Activated naive CD4-positive, alpha-beta T cell treated with anti-CD3 and anti-CD28 coated beads, Interleukin-2, amount 50 U/mL, for 72 hours (primary cell): ENCODE data around the gene KLF14. TPM values are rescaled to one million over a fixed set of nuclear protein-coding genes. Genes with fewer than 3 reads are reported as not detected.
"Not testable (repeated sequence)": the region's sequence is repeated elsewhere in the genome, so short reads cannot be mapped to it uniquely, and the experiment has no call there.

Experiments
- ATAC-seq, 2 donors: fragments of 150-1000 bp; cut with Tn5 transposase; 2 replicates each; pipeline ENCODE4 v1.10.0; 2021; ENCODE audit warnings: mild to moderate bottlenecking in 2 of 2, moderate library complexity in 2 of 2
- DNase-seq, 2 donors: peaks; one replicate each; pipeline ENCODE4 v3.0.0; 2021 to 2022; ENCODE audit warnings: low spot score in 2 of 2
- H3K27ac Mint-ChIP-seq, 2 donors: one replicate each; pipeline ENCODE4 v1.8.0; 2022; ENCODE audit warnings: mild to moderate bottlenecking in 2 of 2, mixed read lengths in 2 of 2
- H3K36me3 Mint-ChIP-seq, 2 donors: one replicate each; pipeline ENCODE4 v1.8.0; 2022; ENCODE audit warnings: mixed read lengths in 2 of 2
- H3K9me3 Mint-ChIP-seq, 2 donors: one replicate each; pipeline ENCODE4 v1.8.0; 2022; ENCODE audit warnings: mixed read lengths in 2 of 2
- total RNA-seq, 2 donors: library from RNA; stranded (reverse); gene quantifications; one replicate each; pipeline ENCODE4 v1.2.3, GENCODE V29; 2022

KLF14 gene
- total RNA-seq: not detected

GRCh38 chr7:130733931-130734814 is at the start of gene KLF14:
TSS of gene KLF14 (minus strand) at chr7:130734207. CDS start at chr7:130734033, 174 bp downstream.
- H3K36me3 Mint-ChIP-seq: peaks cover 7 to 27% of the 10 kb centered on the region in 2 donors
- ATAC-seq: peak; percentile 71 to 81
- peak within 1 kb of the TSS in 1 of 2 donors; percentile 25 for H3K27ac Mint-ChIP-seq
- H3K9me3 Mint-ChIP-seq: peaks cover 3 to 5% of the 10 kb centered on the region in 2 donors
- DNase-seq: peak in 1 of 2 donors; percentile 42

- peaks cover 0 to 5% of the 10 kb centered on the region in 2 donors for H3K9me3 Mint-ChIP-seq
- ATAC-seq (no peak), DNase-seq (no peak)
- H3K36me3 Mint-ChIP-seq: peaks cover 0 to 8% of the 10 kb centered on the region in 2 donors
- no peak overlapping the region for H3K27ac Mint-ChIP-seq
Observed at GRCh38 chr7:130781346-130781745, 47.3 kb upstream of the KLF14 start.

GRCh38 chr7:130777426-130777825 is 43.4 kb upstream of the KLF14 start:
- no peak overlapping the region for H3K27ac Mint-ChIP-seq
- peaks cover 5 to 12% of the 10 kb centered on the region in 2 donors for H3K9me3 Mint-ChIP-seq
- no peak for DNase-seq
- peaks cover 3 to 12% of the 10 kb centered on the region in 2 donors for H3K36me3 Mint-ChIP-seq
- ATAC-seq: no peak

- H3K36me3 Mint-ChIP-seq: peaks cover 19 to 21% of the 10 kb centered on the region in 2 donors
- not testable (repeated sequence) for ATAC-seq, DNase-seq, H3K27ac Mint-ChIP-seq
- H3K9me3 Mint-ChIP-seq: peaks cover 22 to 30% of the 10 kb centered on the region in 2 donors
Observed at GRCh38 chr7:130772456-130772855, 38.4 kb upstream of the KLF14 start.

DNA sequence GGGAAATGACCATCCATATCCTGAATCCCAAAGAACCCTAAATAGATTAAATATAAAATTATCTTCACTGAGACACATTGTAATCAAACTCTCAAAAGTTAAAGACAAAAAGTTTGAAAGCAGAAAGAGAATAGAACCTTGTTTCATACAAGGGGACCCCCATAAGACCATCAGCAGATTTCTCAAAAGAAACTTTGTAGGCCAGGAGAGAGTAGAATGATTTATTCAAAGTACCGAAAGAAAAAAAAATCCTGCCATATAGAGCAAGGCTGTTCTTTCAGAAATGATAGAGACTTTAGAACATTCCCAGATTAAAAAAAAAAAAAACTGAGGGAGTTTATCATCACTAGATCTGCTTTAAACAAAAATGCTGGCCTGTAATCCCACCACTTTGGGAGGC is 34.8 kb upstream of the KLF14 start:
- Mint-ChIP-seq H3K36me3 (peaks cover 19 to 21% of the 10 kb centered on the region in 2 donors), H3K9me3 (peaks cover 22 to 40% of the 10 kb centered on the region in 2 donors), H3K27ac (no peak overlapping the region)
- ATAC-seq (no peak), DNase-seq (no peak)

- peaks cover 9 to 19% of the 10 kb centered on the region in 2 donors for H3K9me3 Mint-ChIP-seq
- DNase-seq, H3K36me3 Mint-ChIP-seq, ATAC-seq, H3K27ac Mint-ChIP-seq: not testable (repeated sequence)
Observed at GRCh38 chr7:130764569-130764968, 30.6 kb upstream of the KLF14 start.

DNA sequence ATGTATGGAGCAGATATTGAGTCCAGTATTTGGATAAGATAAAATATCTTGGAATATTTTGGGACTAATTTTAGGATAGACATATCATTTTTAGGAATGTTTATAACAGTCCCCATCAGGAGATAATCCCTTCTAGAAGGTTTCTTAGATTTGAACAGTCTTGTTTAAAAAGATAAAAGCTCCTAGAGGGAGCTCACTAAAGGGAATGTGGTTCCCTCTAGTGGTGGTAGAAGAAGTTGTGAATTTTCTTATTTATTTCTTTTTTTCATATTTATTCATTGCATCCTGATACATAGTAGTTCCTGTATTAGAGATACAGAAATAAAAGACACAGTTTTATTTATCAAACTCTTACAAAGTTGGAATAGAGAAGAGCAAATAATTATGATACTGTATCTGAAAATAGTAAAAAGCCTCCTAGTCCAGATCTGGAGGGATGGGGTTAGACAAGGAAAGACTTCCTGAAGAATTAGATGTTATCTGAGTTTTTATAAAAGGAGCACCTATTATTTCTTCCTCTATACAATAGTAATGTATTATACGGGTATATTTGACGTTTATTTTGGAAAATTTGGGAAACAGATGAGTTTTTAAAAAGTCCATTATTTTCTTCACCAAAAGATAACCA is 24.5 kb upstream of the KLF14 start:
- Mint-ChIP-seq H3K9me3 (no peaks in the 10 kb centered on the region), H3K36me3 (no peaks in the 10 kb centered on the region), H3K27ac (no peak overlapping the region)
- ATAC-seq (no peak), DNase-seq (no peak)

DNA sequence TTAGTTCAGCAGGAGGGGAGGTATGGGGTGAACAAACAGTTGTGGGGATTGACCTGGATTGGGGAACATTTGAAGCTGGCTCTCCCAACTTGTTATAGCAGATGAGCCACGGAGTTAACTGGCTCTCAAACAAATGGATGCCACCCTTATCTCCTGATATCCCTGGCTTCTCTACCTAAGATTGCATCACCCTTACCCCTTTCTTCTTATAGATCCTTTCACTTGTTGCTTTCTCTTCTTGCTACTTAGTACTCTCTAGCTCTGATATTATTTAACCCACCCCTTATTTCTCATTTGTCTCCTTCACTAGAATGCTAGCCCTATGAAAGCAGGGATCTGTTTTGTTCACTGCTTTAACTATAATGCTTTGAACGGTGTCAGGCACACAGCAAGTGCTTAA is 22.3 kb upstream of the KLF14 start:
- H3K36me3 Mint-ChIP-seq: no peaks in the 10 kb centered on the region
- H3K9me3 Mint-ChIP-seq: no peaks in the 10 kb centered on the region
- no peak overlapping the region for H3K27ac Mint-ChIP-seq
- DNase-seq (no peak), ATAC-seq (no peak)

DNA sequence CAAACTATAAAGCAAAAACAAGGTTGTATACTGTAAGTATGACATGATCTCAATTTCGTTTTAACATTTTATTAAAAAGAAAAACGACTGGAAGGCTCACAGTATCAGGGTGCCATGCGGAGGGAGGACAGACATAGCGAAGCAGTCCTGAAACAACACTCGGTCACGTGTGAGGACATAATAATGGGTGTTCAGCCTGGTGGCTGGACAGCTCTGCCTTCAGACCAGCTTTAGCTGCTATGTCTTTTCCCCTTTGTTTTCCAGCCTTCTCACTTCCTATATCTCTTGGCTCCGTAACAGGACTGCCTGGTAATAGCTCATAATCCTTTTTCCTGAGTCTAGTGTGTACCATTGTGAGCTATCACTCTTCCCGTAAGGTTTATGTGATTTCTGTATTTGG is 18.4 kb upstream of the KLF14 start:
- H3K9me3 Mint-ChIP-seq: no peaks in the 10 kb centered on the region
- H3K27ac Mint-ChIP-seq: no peak overlapping the region

GRCh38 chr7:130750755-130751154 is 16.7 kb upstream of the KLF14 start:
- Mint-ChIP-seq H3K27ac (no peak overlapping the region), H3K9me3 (no peaks in the 10 kb centered on the region), H3K36me3 (no peaks in the 10 kb centered on the region)
- no peak for DNase-seq
- no peak for ATAC-seq

More for the DNA sequence above, 18.4 kb upstream of the KLF14 start:
- DNase-seq (no peak), ATAC-seq (no peak)
- H3K36me3 Mint-ChIP-seq: no peaks in the 10 kb centered on the region

DNA sequence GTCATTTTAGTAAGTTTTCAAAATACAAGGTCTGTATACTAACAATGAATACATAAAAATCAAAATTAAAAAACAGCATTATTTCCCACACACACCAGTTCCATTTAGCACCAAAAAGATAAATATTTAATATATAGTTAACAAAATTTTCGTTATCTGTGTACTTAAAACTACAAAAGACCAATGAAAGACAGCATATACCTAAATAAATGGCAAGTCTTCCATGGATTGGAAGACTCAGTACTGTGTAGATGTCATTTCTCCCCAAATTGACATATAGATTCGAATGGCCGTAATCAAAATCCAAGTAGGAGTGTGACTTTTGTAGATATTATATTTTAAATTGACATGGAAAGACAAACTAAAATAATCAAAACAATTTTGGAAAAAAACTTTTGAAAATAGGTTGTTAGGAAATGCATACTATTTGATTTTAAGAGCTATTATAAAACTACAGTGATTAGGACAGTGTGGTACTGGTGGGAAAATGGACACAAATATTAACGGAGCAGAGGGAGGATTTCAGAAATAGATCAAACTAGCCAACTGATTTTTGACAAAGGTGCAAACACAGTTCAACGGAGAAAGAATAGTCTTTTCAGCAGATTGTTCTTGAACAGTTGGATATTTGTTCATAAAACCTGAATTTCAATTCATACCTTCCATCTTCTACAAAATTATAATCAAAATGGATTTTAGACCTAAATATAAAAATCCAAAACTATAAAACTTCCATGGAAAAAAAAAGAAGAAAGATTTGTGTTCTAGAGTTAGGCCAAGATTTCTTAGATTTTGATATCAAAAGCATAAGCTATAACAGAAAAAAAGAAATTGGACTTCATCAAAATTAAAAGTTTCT is 14.8 kb upstream of the KLF14 start:
- ATAC-seq: no peak
- H3K27ac Mint-ChIP-seq: no peak overlapping the region
- no peak for DNase-seq

DNA sequence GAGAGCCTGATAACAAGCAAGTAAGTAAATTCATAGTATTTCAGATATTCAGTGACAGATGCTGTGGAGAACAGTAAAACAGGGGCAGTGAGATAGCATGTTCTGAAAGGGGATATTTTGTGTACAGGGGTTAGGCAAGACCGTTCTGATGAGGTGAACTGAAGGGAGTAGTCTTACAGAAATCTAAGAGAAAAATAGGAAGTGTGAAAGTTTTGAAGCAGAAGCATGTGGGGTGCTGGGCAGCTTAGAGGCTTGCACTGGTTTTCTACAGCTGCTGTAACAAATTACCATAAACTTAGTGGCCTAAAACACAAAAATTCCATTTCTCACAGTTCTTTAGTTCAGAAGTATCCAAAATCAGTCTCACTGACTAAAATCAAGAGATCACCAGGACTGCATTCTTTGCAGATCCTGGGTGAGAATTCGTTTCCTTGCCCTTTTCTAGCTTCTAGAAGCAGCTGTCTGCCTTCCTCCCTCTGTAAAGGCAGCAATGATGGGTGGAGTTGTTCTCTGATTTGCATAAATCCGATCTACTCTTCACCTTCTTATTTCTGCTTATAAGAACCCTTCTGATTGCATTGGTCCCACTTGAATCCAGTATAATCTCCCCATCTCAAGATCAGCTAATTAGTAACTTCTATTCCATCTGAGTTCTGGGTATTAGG is 7.5 kb upstream of the KLF14 start:
- Mint-ChIP-seq H3K36me3 (no peaks in the 10 kb centered on the region), H3K9me3 (no peaks in the 10 kb centered on the region), H3K27ac (no peak overlapping the region)
- DNase-seq (no peak), ATAC-seq (no peak)

More for the DNA sequence above, 14.8 kb upstream of the KLF14 start:
- Mint-ChIP-seq H3K36me3 (no peaks in the 10 kb centered on the region), H3K9me3 (no peaks in the 10 kb centered on the region)

GRCh38 chr7:130740606-130741005 is 6.6 kb upstream of the KLF14 start:
- no peak for DNase-seq
- no peak for ATAC-seq
- Mint-ChIP-seq H3K9me3 (no peaks in the 10 kb centered on the region), H3K36me3 (peaks cover 0 to 6% of the 10 kb centered on the region in 2 donors), H3K27ac (no peak overlapping the region)

GRCh38 chr7:130736298-130736900 is 2.4 kb upstream of the KLF14 start:
- Mint-ChIP-seq H3K27ac (no peak overlapping the region), H3K9me3 (peaks cover 0 to 5% of the 10 kb centered on the region in 2 donors), H3K36me3 (peaks cover 7 to 21% of the 10 kb centered on the region in 2 donors)
- DNase-seq: no peak
- ATAC-seq: no peak

DNA sequence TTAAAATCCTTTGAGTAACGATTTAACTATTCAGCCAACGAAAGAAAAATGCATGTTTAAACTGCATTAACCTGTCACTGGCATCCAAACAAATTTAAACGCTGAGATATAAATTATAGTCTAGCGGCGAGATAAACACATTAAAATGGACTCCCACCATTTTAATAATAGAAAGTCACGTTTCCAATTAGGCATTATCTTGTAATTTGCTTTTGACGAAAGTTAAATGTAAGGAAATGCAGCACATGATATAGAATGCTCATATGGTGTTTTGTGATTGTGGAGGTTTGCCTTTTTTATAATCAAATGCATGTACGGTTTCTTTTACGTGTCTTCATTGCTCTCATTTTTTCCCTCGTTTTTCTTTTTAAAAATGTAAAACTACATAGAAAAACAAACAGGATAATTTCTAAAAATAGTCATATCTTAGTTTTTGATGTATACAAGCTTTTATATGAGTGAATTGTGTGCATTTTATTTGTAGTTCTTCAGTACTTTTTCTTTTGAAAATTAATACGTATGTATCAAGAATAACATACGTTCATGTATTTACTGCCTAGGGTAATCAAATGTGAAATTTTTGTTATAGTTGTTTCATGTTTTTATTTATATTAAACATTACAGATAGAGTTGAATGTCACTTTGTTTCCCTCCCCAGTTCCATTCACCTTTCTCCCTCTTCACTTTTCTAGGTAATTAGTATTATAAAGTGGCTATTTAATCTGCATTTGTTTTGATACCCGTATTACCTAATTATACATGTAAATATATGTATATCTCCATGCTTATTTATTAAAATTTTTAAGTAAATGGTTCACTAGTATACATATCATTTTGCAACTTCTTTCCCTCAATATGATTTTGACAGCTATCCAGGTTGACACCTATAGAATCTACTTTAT is 1.1 kb upstream of the KLF14 start:
- no peak for DNase-seq
- H3K27ac Mint-ChIP-seq: no peak overlapping the region
- no peak for ATAC-seq
- peaks cover 7 to 27% of the 10 kb centered on the region in 2 donors for H3K36me3 Mint-ChIP-seq
- H3K9me3 Mint-ChIP-seq: peaks cover 3 to 5% of the 10 kb centered on the region in 2 donors
